ENCODE data around the gene ATP6V1D.
"Not testable (repeated sequence)": the region's sequence is repeated elsewhere in the genome, so short reads cannot be mapped to it uniquely, and the experiment has no call there.

ATP6V1D gene

DNA sequence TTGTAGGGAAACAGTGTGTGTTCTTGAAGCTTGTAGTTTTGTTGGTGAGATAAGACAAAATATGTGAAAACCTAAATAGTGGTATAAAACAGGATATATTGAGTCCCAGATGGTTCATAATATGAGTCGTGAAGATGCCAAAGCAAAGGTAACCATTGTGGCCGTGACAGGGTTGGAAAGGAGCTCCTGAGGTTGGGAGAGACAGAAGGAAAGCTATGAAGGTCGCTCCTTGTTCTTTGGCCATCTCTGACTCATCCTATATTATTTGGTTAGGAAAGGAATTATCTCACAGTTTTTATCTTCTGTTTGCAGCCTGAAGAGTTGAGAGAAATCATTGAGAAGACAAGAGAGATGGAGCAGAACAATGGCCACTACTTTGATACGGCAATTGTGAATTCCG lies 27.1 kb downstream of the ATP6V1D start:
- Histone ChIP-seq H3K9ac (ENCODE audit: low read length) (no peak overlapping the region), H3K4me1 (ENCODE audit: control insufficient read depth, insufficient read depth, low read depth, low read length) (no peaks in the 10 kb centered on the region), H2AK5ac (ENCODE audit: low read length, severe bottlenecking) (no peak overlapping the region), H3K79me1 (replicated peaks; ENCODE audit: low read length, poor library complexity, severe bottlenecking) (peaks cover 2% of the 10 kb centered on the region), H3K4me3 (ENCODE audit: insufficient read depth in 1 of 2, low read depth in 1 of 2, low read length in 2 of 2) (no peak overlapping the region), H2BK5ac (ENCODE audit: low read depth, low read length, poor library complexity, severe bottlenecking) (no peak overlapping the region), H3K27me3 (ENCODE audit: control insufficient read depth in 1 of 2, insufficient read depth in 1 of 2, low read length in 2 of 2) (no peaks in the 10 kb centered on the region), H2BK120ac (ENCODE audit: low read depth, low read length) (no peak overlapping the region), H4K91ac (ENCODE audit: low read length) (no peak overlapping the region), H3K9me3 (ENCODE audit: control insufficient read depth, low read length) (no peaks in the 10 kb centered on the region), H3K4me2 (ENCODE audit: low read length, poor library complexity, severe bottlenecking) (no peak overlapping the region), H3K36me3 (ENCODE audit: control insufficient read depth in 1 of 2, insufficient read depth in 2 of 2, low read depth in 1 of 2, low read length in 2 of 2) (peaks cover 6 to 69% of the 10 kb centered on the region in 2 experiments), H3K23ac (ENCODE audit: low read length in 2 of 2) (no peak overlapping the region), H3K27ac (ENCODE audit: low read length, poor library complexity, severe bottlenecking) (peak overlapping the region; percentile 73), H2AFZ (ENCODE audit: low read depth, low read length) (no peak overlapping the region), H2BK15ac (ENCODE audit: low read depth, poor library complexity, severe bottlenecking) (no peak overlapping the region), H3K4ac (ENCODE audit: low read depth in 1 of 2, low read length in 2 of 2) (no peak overlapping the region), H4K8ac (ENCODE audit: low read length) (no peak overlapping the region), H3K18ac (ENCODE audit: low read depth in 1 of 2, low read length in 2 of 2) (no peak overlapping the region), H3K14ac (ENCODE audit: low read length in 2 of 2) (no peak overlapping the region), H2BK12ac (ENCODE audit: low read length in 2 of 2) (no peak overlapping the region)
- DNase-seq, result no peak
- 96% methylated on average over 4 of the region's 5 CpGs for WGBS

DNA sequence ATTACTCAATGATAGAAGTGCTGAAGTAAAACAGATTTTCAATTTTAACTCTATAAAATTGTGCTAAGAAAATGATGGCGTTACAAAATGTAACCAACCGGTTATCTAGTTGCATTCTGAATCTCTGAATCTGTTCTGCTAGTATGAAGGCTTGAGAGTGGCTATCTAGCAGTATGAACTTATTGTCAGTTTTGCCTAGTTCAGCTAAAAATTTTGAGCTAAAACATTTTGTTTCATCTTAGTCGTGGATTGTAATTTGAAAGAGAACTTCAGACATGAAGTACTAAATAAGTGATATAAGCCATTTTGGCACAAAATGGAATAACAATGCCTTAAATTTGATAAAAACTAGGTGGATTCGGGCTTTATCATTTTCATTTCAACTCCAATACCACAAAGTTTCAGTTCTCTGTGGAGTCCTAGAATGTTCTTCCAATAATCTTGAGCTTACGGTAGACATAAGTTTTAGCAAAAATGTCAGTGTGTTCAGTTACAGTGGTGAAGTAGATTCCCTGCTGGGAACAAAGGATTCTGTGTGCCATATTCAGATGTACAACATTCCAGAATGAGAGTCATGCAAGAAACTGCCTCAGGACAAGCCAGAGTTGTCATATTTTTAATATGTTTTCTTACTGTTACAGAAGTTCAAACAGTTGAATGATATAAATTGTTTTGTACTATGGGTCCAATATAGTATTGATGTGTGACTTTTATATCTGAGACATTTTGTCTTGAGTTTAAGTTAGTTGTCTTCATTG lies 28.1 kb downstream of the ATP6V1D start:
- 97% methylated on average over 4 of the region's 5 CpGs for WGBS
- peaks cover 2% of the 10 kb centered on the region for H3K79me1 ChIP-seq (replicated peaks; ENCODE audit: low read length, poor library complexity, severe bottlenecking)

DNA sequence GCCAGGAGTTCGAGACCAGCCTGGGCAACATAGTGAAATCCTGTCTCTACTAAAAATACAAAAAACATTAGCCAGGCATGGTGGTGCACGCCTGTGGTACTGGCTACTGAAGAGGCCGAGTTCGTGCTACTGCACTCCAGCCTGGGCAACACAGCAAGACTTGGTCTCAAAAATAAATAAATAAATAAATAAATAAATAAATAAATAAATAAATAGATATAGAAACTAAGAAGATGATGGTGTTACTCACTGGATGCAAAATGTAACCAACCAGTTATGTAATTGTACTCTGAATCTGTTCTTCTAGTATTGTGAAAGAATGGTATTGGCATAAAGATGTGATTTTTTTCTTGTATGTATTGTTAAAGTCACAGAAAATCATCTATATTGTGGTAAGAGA lies 29.9 kb downstream of the ATP6V1D start:
- not testable (repeated sequence) for H4K91ac ChIP-seq (ENCODE audit: low read length); H2BK120ac ChIP-seq (ENCODE audit: low read depth, low read length); DNase-seq; H3K9ac ChIP-seq (ENCODE audit: low read length); H3K27me3 ChIP-seq (ENCODE audit: control insufficient read depth in 1 of 2, insufficient read depth in 1 of 2, low read length in 2 of 2); H3K4me2 ChIP-seq (ENCODE audit: low read length, poor library complexity, severe bottlenecking); H2AFZ ChIP-seq (ENCODE audit: low read depth, low read length); H3K9me3 ChIP-seq (ENCODE audit: control insufficient read depth, low read length); H3K4me1 ChIP-seq (ENCODE audit: control insufficient read depth, insufficient read depth, low read depth, low read length); H2BK5ac ChIP-seq (ENCODE audit: low read depth, low read length, poor library complexity, severe bottlenecking); H3K23ac ChIP-seq (ENCODE audit: low read length in 2 of 2); H3K27ac ChIP-seq (ENCODE audit: low read length, poor library complexity, severe bottlenecking); H2BK12ac ChIP-seq (ENCODE audit: low read length in 2 of 2); H3K4me3 ChIP-seq (ENCODE audit: insufficient read depth in 1 of 2, low read depth in 1 of 2, low read length in 2 of 2); H3K14ac ChIP-seq (ENCODE audit: low read length in 2 of 2); H2BK15ac ChIP-seq (ENCODE audit: low read depth, poor library complexity, severe bottlenecking); H3K18ac ChIP-seq (ENCODE audit: low read depth in 1 of 2, low read length in 2 of 2); H4K8ac ChIP-seq (ENCODE audit: low read length); H2AK5ac ChIP-seq (ENCODE audit: low read length, severe bottlenecking); H3K79me1 ChIP-seq (replicated peaks; ENCODE audit: low read length, poor library complexity, severe bottlenecking); H3K4ac ChIP-seq (ENCODE audit: low read depth in 1 of 2, low read length in 2 of 2)
- H3K36me3 ChIP-seq (ENCODE audit: control insufficient read depth in 1 of 2, insufficient read depth in 2 of 2, low read depth in 1 of 2, low read length in 2 of 2), result peaks cover 0 to 53% of the 10 kb centered on the region in 2 experiments
- 100% methylated on average over 1 of the region's 4 CpGs for WGBS

More for the DNA sequence above, 28.1 kb downstream of the ATP6V1D start:
- Histone ChIP-seq H4K91ac (ENCODE audit: low read length) (no peak overlapping the region), H3K27me3 (ENCODE audit: control insufficient read depth in 1 of 2, insufficient read depth in 1 of 2, low read length in 2 of 2) (no peaks in the 10 kb centered on the region), H3K18ac (ENCODE audit: low read depth in 1 of 2, low read length in 2 of 2) (no peak overlapping the region), H3K4me2 (ENCODE audit: low read length, poor library complexity, severe bottlenecking) (no peak overlapping the region), H3K9me3 (ENCODE audit: control insufficient read depth, low read length) (no peaks in the 10 kb centered on the region), H2BK12ac (ENCODE audit: low read length in 2 of 2) (no peak overlapping the region), H3K27ac (ENCODE audit: low read length, poor library complexity, severe bottlenecking) (peak overlapping the region; percentile 73), H3K36me3 (ENCODE audit: control insufficient read depth in 1 of 2, insufficient read depth in 2 of 2, low read depth in 1 of 2, low read length in 2 of 2) (peaks cover 2 to 61% of the 10 kb centered on the region in 2 experiments), H2AK5ac (ENCODE audit: low read length, severe bottlenecking) (no peak overlapping the region), H3K23ac (ENCODE audit: low read length in 2 of 2) (no peak overlapping the region), H4K8ac (ENCODE audit: low read length) (no peak overlapping the region), H3K4ac (ENCODE audit: low read depth in 1 of 2, low read length in 2 of 2) (no peak overlapping the region), H2AFZ (ENCODE audit: low read depth, low read length) (no peak overlapping the region), H3K4me1 (ENCODE audit: control insufficient read depth, insufficient read depth, low read depth, low read length) (no peaks in the 10 kb centered on the region), H3K14ac (ENCODE audit: low read length in 2 of 2) (no peak overlapping the region), H2BK120ac (ENCODE audit: low read depth, low read length) (no peak overlapping the region), H3K9ac (ENCODE audit: low read length) (no peak overlapping the region), H2BK15ac (ENCODE audit: low read depth, poor library complexity, severe bottlenecking) (no peak overlapping the region), H2BK5ac (ENCODE audit: low read depth, low read length, poor library complexity, severe bottlenecking) (no peak overlapping the region), H3K4me3 (ENCODE audit: insufficient read depth in 1 of 2, low read depth in 1 of 2, low read length in 2 of 2) (no peak overlapping the region)
- no peak for DNase-seq

DNA sequence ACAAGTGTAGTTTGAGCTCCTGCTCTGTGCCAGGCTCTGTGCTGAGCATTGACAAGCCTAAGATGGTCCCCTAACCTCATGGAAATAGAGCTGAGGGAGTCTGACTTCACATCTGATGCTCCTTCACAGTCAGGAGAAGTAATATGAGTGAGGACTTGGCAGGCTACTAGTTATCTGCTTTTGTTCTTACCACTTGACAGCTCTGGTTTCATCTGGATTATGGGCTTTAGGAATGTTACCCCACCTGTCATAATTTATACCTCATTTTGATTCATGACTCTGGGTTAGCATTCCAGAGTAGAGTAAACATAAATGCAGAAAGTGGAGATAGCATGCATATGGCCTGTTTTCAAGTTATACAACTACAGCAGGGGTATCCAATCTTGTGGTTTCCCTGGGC lies 40.5 kb downstream of the ATP6V1D start:
- no peak overlapping the region for H4K91ac ChIP-seq (ENCODE audit: low read length)
- H2BK15ac ChIP-seq (ENCODE audit: low read depth, poor library complexity, severe bottlenecking), result no peak overlapping the region
- H4K8ac ChIP-seq (ENCODE audit: low read length), result no peak overlapping the region
- peaks cover 8% of the 10 kb centered on the region for H3K79me1 ChIP-seq (replicated peaks; ENCODE audit: low read length, poor library complexity, severe bottlenecking)
- H3K4me2 ChIP-seq (ENCODE audit: low read length, poor library complexity, severe bottlenecking), result no peak overlapping the region
- no peak overlapping the region for H2AK5ac ChIP-seq (ENCODE audit: low read length, severe bottlenecking)
- H3K27me3 ChIP-seq (ENCODE audit: control insufficient read depth in 1 of 2, insufficient read depth in 1 of 2, low read length in 2 of 2), result no peaks in the 10 kb centered on the region
- no peak overlapping the region for H2BK12ac ChIP-seq (ENCODE audit: low read length in 2 of 2)
- H3K9ac ChIP-seq (ENCODE audit: low read length), result no peak overlapping the region
- H3K4ac ChIP-seq (ENCODE audit: low read depth in 1 of 2, low read length in 2 of 2), result no peak overlapping the region
- no peak for DNase-seq
- H3K9me3 ChIP-seq (ENCODE audit: control insufficient read depth, low read length), result no peaks in the 10 kb centered on the region
- H2BK5ac ChIP-seq (ENCODE audit: low read depth, low read length, poor library complexity, severe bottlenecking), result no peak overlapping the region
- H3K4me3 ChIP-seq (ENCODE audit: insufficient read depth in 1 of 2, low read depth in 1 of 2, low read length in 2 of 2), result no peak overlapping the region
- peaks cover 13 to 78% of the 10 kb centered on the region in 2 experiments for H3K36me3 ChIP-seq (ENCODE audit: control insufficient read depth in 1 of 2, insufficient read depth in 2 of 2, low read depth in 1 of 2, low read length in 2 of 2)
- no peak overlapping the region for H3K18ac ChIP-seq (ENCODE audit: low read depth in 1 of 2, low read length in 2 of 2)
- H3K23ac ChIP-seq (ENCODE audit: low read length in 2 of 2), result no peak overlapping the region
- H3K4me1 ChIP-seq (ENCODE audit: control insufficient read depth, insufficient read depth, low read depth, low read length), result peaks cover 2% of the 10 kb centered on the region
- H3K14ac ChIP-seq (ENCODE audit: low read length in 2 of 2), result no peak overlapping the region
- no peak overlapping the region for H3K27ac ChIP-seq (ENCODE audit: low read length, poor library complexity, severe bottlenecking)
- no peak overlapping the region for H2AFZ ChIP-seq (ENCODE audit: low read depth, low read length)
- no peak overlapping the region for H2BK120ac ChIP-seq (ENCODE audit: low read depth, low read length)

Measured in mesenchymal stem cell (in vitro differentiated cells and primary cell).